GM12878 (cell line): ENCODE measurements around the gene INPP4B. TPM values are rescaled to one million over a fixed set of nuclear protein-coding genes. Genes with fewer than 3 reads are reported as not detected.

ENCODE experiments used
- ATAC-seq: fragments of 200-7000 bp; cut with Tn5 transposase; 3 replicates; pipeline ENCODE4 v1.9.1; 2020; ENCODE audit warnings: mild to moderate bottlenecking, moderate library complexity
- Bru-seq: library from RNA; stranded (reverse); fragments of 400-500 nt; gene quantifications from one replicate; lab custom pipeline; 2021; lab: Mats Ljungman, UMichigan
- BruChase-seq, 2 experiments: library from RNA; stranded (reverse); fragments of 400-500 nt; gene quantifications; one replicate each; lab custom pipeline; 2021; lab: Mats Ljungman, UMichigan
- BruUV-seq: library from RNA; stranded (reverse); fragments of 400-500 nt; replicated peaks from 2 replicates; lab custom pipeline; 2021; lab: Mats Ljungman, UMichigan
- CTCF ChIA-PET: fragments of 300-600 bp; sonication (Branson Sonifier 250); formaldehyde crosslinking; extraction: SDS; loops from one replicate; lab custom pipeline; 2021; ENCODE audit warnings: inconsistent platforms; lab: Yijun Ruan, JAX
- POLR2A ChIA-PET: fragments of 350-600 bp; formaldehyde crosslinking; extraction: SDS; loops from one replicate; lab custom pipeline; 2021; ENCODE audit warnings: inconsistent platforms; lab: Charles Lee
- RAD21 ChIA-PET: fragments of 300-600 bp; sonication (Branson Sonifier 250); formaldehyde crosslinking; loops from one replicate; lab custom pipeline; 2023; ENCODE audit warnings: antibody characterized with exemption; ENCODE audit not compliant: unreplicated experiment; lab: Charles Lee
- SMC1A ChIA-PET: fragments of 300-600 bp; sonication (Branson Sonifier 250); formaldehyde crosslinking; loops from one replicate; lab custom pipeline; 2023; ENCODE audit not compliant: unreplicated experiment, uncharacterized antibody; lab: Charles Lee
- DNase-seq: peaks from one replicate; pipeline ENCODE4 v3.0.0-alpha.2; 2011; ENCODE audit warnings: low read depth, low spot score
- FAIRE-seq: peaks from 3 replicates; lab custom pipeline; 2011; peaks lifted over from hg19 to GRCh38; lab: Jason Lieb, UNC
- H2AFZ ChIP-seq: 2 replicates; pipeline ENCODE4 v1.6.0; 2011; ENCODE audit warnings: low read depth, low read length, control low read depth; ENCODE audit not compliant: control insufficient read depth
- H3K27ac ChIP-seq: 2 replicates; pipeline ENCODE4 v1.5.1; 2011; ENCODE audit warnings: control low read depth; ENCODE audit not compliant: control insufficient read depth, insufficient read depth
- H3K27me3 ChIP-seq, 2 experiments: replicated peaks in 1 of 2; 2 replicates each; pipeline versions ENCODE4 v1.6.0 to v1.6.1; 2011; ENCODE audit warnings: low read length in 1 of 2; ENCODE audit not compliant: control insufficient read depth in 2 of 2, insufficient read depth in 2 of 2
- H3K36me3 ChIP-seq, 2 experiments: 2 replicates each; pipeline ENCODE4 v1.5.1; 2011; ENCODE audit warnings: low read length in 1 of 2; ENCODE audit not compliant: control insufficient read depth in 2 of 2, insufficient read depth in 2 of 2
- H3K4me1 ChIP-seq: 2 replicates; pipeline ENCODE4 v1.6.1; 2011; ENCODE audit warnings: mild to moderate bottlenecking, low read length, moderate library complexity, mixed read lengths; ENCODE audit not compliant: control insufficient read depth, insufficient read depth
- H3K4me2 ChIP-seq: 2 replicates; pipeline ENCODE4 v1.6.0; 2011; ENCODE audit warnings: control low read depth; ENCODE audit not compliant: control insufficient read depth, insufficient read depth
- H3K4me3 ChIP-seq: fragments of 200-600 bp; sonication (generic); 2 replicates; pipeline ENCODE4 v1.5.1; 2016
- H3K79me2 ChIP-seq: 2 replicates; pipeline ENCODE4 v1.6.0; 2011; ENCODE audit warnings: low read length; ENCODE audit not compliant: control insufficient read depth, insufficient read depth
- H3K9ac ChIP-seq: 2 replicates; pipeline ENCODE4 v1.8.0; 2011; ENCODE audit warnings: low read length, control low read depth, mixed read lengths; ENCODE audit not compliant: control insufficient read depth, insufficient read depth
- H3K9me3 ChIP-seq: replicated peaks from 3 replicates; pipeline ENCODE4 v1.5.1; 2011; ENCODE audit warnings: mild to moderate bottlenecking, low read length; ENCODE audit not compliant: control insufficient read depth, insufficient read depth
- H4K20me1 ChIP-seq: 2 replicates; pipeline ENCODE4 v1.6.0; 2011; ENCODE audit not compliant: control insufficient read depth, insufficient read depth
- MTA3 ChIP-seq: IDR thresholded peaks from 2 replicates; pipeline ENCODE4 v1.6.1; 2012; ENCODE audit warnings: low read length, inconsistent platforms, borderline replicate concordance
- WGBS: methylation state at CpG from one replicate; pipeline ENCODE4 v1.1.6; 2016; ENCODE audit warnings: low lambda C conversion rate; ENCODE audit not compliant: insufficient replicate concordance, insufficient coverage; ENCODE audit errors: missing lambda C conversion rate; 5-methylcytosine and 5-hydroxymethylcytosine counted together
- in situ Hi-C: fragments of 300-500 bp; cut with MboI; formaldehyde crosslinking; loops from 9 replicates; pipeline ENCODE4 v1.14.3; 2018; ENCODE audit warnings: mixed read lengths
- intact Hi-C: fragments of 100-400 bp; cut with micrococcal nuclease; formaldehyde crosslinking; loops from one replicate; pipeline ENCODE4 v1.14.2; 2022; ENCODE audit not compliant: unreplicated experiment
- long read RNA-seq, 2 experiments: library from polyadenylated mRNA; unstranded; transcript quantifications; one replicate each; pipeline ENCODE4 v2.0.0, GENCODE V29; 2019 to 2020
- polyA minus RNA-seq, 3 experiments: library from RNA; depleted of rRNA, polyadenylated mRNA; stranded (reverse); fragments of >200 nt; gene quantifications; 2 replicates each; pipeline ENCODE4 v1.2.3, GENCODE V29; 2011
- polyA plus RNA-seq, 11 experiments: library from polyadenylated mRNA; depleted of rRNA in 4 of 11; unstranded in 6 of 11; stranded (reverse) in 5 of 11; fragments of >200 nt; fragmentation: Nextera tagmentation in 4 of 11; fragmentation: Illumina TruSeq in 1 of 11; extraction: Ambion mirVana in 4 of 11; extraction: Trizol in 1 of 11; gene quantifications; 1 replicate in 1 of 11; 2 replicates in 10 of 11; pipeline versions ENCODE4 v1.2.1 to v1.2.3, GENCODE V29; 2011 to 2016; ENCODE audit warnings: inconsistent platforms in 2 of 11, missing spikeins in 2 of 11, low read depth in 1 of 11
- total RNA-seq, 4 experiments: library from RNA; depleted of rRNA in 3 of 4; stranded (reverse); fragments of >200 nt in 3 of 4; fragmentation: Illumina TruSeq in 1 of 4; extraction: Trizol in 1 of 4; gene quantifications; 2 replicates each; pipeline versions ENCODE4 v1.2.1 to v1.2.3, GENCODE V29; 2013 to 2021

Gene INPP4B
- 16.2 and 17.9 TPM in 2 replicates for total RNA-seq (2013; cell fraction: nucleolus; rRNA removed)
- total RNA-seq (2014; rRNA removed) (0.87 and 0.90 TPM in 2 replicates), total RNA-seq (2014; rRNA removed; fragmentation: Illumina TruSeq; extraction: Trizol) (0.83 and 1.3 TPM in 2 replicates), total RNA-seq (2021) (1.1 and 1.5 TPM in 2 replicates), polyA plus RNA-seq (2011; rRNA removed) (11.2 and 17.1 TPM in 2 replicates), polyA plus RNA-seq (2014; fragmentation: Illumina TruSeq; extraction: Trizol) (0.68 and 0.97 TPM in 2 replicates), polyA plus RNA-seq (2014; fragmentation: Nextera tagmentation; extraction: Ambion mirVana) (under 1 TPM; 0.53 to 0.60 TPM), polyA plus RNA-seq (2014; rRNA removed) (0.53 and 0.72 TPM in 2 replicates), polyA plus RNA-seq (2016; fragmentation: Nextera tagmentation; extraction: Ambion mirVana) (1 to 10 TPM in 1 of 2 experiments, under 1 TPM in 1; 0.94 to 1.8 TPM), polyA minus RNA-seq (2011; rRNA and poly(A)+ RNA removed) (31.8 and 37.1 TPM in 2 replicates), Bru-seq, nascent RNA (percentile 52 among the genes with signal in this experiment), BruChase-seq, experiment 1, labeled RNA remaining after a 6-hour chase (percentile 42 among the genes with signal in this experiment), BruChase-seq, experiment 2, labeled RNA remaining after a 2-hour chase (percentile 45 among the genes with signal in this experiment)
- 0.07 TPM for polyA plus RNA-seq (2011; ENCODE audit: low read depth)
- 5.6 and 6.1 TPM in 2 replicates for polyA plus RNA-seq (2011; cell fraction: cytosol; rRNA removed)
- 8.7 and 12.5 TPM in 2 replicates for polyA plus RNA-seq (2011; cell fraction: nucleus; rRNA removed)
- polyA plus RNA-seq (2012): 0.14 and 0.18 TPM in 2 replicates
- polyA minus RNA-seq (2011; cell fraction: cytosol; rRNA and poly(A)+ RNA removed): 9.7 and 11.2 TPM in 2 replicates
- 42.0 and 54.5 TPM in 2 replicates for polyA minus RNA-seq (2011; cell fraction: nucleus; rRNA and poly(A)+ RNA removed)
- long read RNA-seq, experiment 1, partial matches to known transcripts: 18 of 30 reads
- long read RNA-seq, experiment 1, other reads (novel, unspliced or antisense): 11 of 30 reads
- long read RNA-seq, experiment 2, partial matches to known transcripts: 120 of 185 reads
- long read RNA-seq, experiment 2, other reads (novel, unspliced or antisense): 63 of 185 reads

- Histone ChIP-seq H3K4me2 (peak within 1 kb of the TSS; percentile 59; the same call in 1 of the 2 replicates), H3K9ac (no peak within 1 kb of the TSS), H3K27me3 (peaks cover 4 to 6% of the 10 kb centered on the region in 2 experiments; a peak in 2 of 4 replicates), H3K4me1 (no peaks in the 10 kb centered on the region), H2AFZ (no peak within 1 kb of the TSS), H3K79me2 (no peaks in the 10 kb centered on the region), H3K4me3 (no peak within 1 kb of the TSS), H4K20me1 (no peaks in the 10 kb centered on the region), H3K9me3 (no peaks in the 10 kb centered on the region), H3K27ac (no peak within 1 kb of the TSS), H3K36me3 (no peaks in the 10 kb centered on the region)
- FAIRE-seq (no peak), ATAC-seq (peak; percentile 74), DNase-seq (no peak)
- intact Hi-C loops (loop anchor here (2.0 kb wide), 1 partner anchor 719 kb away; no protein-coding TSS in a partner anchor), in situ Hi-C loops (loop anchor here (10.0 kb wide), 4 partner anchors 491 to 1681 kb away; no protein-coding TSS in a partner anchor)
- BruUV-seq: no TSS peak
- ChIA-PET SMC1A (interaction anchor here (0.6 kb wide), 1 partner anchor 120 kb away, joined by 3 read pairs; no protein-coding TSS in a partner anchor), RAD21 (no interaction called here), POLR2A (no interaction called here), CTCF (interaction anchor here (0.7 to 3.3 kb wide), 4 partner anchors 138 to 1539 kb away, joined by 3 to 11 read pairs (median 3); no protein-coding TSS in a partner anchor)
- WGBS: 2% methylated on average over 23 of the region's 55 CpGs
- no peak for TF ChIP-seq MTA3
These were observed at the start of gene INPP4B for GRCh38 chr4:142846108-142846728. Gene INPP4B (minus strand): TSS chr4:142846301.
